Dermis blood vessel endothelial cell (primary cell): Measurements from ENCODE around the gene NPPC. TPM values are rescaled to one million over a fixed set of nuclear protein-coding genes. Genes with fewer than 3 reads are reported as not detected.
"Not testable (repeated sequence)": the region's sequence is repeated elsewhere in the genome, so short reads cannot be mapped to it uniquely, and the experiment has no call there.

Experiments used
- DNase-seq: peaks from one replicate; pipeline ENCODE4 v3.0.0; 2010
- total RNA-seq: library from RNA; depleted of rRNA; stranded (reverse); fragments of >200 nt; gene quantifications from 2 replicates; pipeline ENCODE4 v1.2.3, GENCODE V29; 2014

The NPPC gene
- total RNA-seq, 1 donor from 2014 or later, result 0.17 TPM

DNA sequence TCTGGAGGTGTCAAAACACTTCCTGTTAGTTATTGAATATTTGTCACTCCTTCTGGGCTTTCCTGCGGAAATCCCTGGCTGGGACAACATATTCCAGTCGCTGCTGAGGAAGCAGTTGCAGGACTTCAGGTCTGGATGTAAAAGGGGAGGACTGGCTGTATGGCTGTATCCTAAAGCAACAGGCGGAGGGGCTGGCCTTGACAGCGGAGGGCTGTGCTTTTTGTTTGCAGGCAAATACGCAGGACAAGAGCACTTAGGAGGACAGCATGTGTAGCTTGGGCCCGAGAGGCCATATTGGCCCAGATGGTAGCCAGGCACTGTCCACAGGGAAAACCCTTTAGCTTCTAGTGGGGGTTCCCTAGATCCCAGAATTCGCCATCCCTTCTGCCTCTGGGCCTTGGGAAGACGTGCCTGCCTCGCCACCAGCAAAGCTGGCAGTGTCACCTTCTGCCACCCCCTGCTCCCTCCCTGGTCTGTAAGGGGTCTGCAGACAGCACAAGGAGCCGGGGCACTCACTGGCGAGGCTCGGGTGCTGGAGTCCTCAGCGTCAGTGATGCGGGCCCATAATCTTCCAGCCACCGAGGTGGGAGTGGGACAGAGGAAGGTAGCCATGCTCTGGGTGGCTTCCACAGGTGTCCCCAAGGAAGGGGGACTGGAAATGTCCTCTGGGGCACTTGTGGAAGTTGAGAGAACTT is 6.7 kb downstream of the NPPC start:
- no peak for DNase-seq

DNA sequence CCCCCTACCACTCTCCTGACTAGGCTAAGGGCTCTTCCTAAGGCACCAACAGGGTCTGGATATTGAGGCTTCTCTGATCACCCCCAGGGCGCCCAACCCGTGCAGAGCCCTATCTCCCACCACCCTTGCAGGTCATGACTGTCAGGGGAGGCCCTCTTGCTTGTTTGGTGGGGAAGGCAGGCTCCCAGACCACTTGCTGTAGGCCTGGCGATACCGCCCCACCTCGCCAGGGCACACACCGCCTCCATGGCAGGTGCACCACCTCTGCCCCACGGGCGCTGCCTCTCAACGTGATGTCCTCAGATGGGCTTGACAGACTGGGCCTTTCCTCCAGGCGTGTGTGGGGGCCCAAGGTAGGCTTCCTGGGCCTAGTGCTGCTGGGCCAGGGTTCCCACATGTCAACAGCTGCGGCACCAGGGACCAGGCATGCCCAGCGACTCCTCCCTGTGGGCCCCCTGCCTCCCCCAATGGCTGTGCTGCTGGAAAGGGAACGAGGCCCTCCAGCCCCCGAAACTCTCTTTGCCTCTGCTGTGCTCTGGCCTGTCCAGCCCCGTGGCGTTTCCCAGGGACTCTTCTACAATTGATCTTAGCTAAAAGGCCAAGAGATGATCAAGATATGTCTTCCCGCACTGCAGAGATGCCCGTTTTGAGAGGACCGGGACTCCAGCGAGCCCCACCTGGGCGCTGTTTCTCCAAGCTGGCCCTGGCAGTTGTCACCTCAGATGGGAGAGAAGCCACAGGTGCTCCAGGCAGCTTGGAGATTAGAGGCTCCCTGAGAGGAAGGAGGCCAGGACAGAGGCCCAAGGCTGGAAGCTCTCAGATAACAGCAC is 7.5 kb downstream of the NPPC start:
- DNase-seq, result no peak

DNA sequence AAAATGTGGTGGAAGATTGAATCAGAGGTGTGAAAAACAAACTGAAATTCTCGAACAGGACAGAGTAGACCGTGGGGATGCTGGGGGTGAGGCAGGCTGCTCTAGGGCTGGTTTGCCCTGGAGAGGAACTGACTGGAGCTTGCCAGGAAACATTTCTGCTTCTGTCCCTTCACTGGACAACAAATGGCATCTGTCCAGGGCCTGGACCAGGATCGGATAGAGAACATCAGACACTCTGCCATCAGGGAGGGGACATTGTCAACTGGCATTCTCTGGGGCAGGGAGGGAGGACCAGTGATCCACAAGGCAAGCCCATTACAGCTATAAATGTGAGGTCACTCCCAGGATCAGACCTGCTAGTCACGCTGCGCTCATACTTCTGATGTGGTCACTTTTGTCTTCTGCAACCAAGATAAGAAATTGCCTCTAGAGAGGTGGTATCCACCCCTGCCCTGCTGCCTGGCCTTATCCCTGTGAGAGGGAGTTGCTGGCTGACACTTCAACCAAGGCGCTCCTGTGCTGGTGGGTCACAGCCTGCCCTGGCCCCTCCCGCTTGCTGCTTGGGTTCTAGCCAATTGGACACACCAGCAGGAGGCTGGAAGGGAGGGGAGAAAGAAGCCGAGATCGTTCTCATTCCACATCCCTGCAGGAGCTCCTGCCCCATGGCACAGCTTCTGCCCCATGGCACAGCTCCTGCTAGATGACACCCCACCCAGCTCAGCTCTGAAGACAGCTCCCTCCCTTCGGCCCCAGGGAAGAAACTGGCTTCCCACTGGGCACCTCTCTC is 8.7 kb downstream of the NPPC start:
- DNase-seq, result no peak

DNA sequence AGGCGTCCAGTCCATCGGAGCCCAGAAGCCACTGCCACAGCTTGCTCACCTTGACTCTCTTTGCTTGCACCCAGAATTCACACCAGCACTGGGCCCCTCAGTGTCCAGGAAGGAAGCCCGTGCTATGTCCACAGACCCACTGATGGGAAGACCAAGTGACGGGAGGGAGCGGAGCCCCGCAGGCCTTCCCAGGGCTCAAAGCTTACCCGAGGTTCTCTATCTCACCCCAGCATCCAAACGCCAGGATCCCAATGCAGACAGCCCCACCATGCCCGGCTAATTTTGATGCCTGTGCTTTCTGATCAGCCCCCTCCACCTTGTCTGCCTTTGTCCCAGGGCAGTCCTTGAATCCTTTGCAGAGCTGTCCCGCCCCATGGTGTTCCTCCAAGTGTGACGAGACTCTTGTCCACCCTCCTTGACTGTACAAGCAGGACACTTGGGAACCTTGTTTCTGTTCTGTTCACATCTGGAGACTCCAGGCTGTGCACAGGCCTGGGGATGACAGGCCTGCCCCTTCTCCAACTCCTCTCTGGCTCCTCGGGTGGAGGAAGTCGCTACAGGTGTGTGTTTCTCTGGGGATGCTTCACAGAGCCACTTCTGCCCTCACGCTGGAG is 12.0 kb downstream of the NPPC start:
- no peak for DNase-seq

DNA sequence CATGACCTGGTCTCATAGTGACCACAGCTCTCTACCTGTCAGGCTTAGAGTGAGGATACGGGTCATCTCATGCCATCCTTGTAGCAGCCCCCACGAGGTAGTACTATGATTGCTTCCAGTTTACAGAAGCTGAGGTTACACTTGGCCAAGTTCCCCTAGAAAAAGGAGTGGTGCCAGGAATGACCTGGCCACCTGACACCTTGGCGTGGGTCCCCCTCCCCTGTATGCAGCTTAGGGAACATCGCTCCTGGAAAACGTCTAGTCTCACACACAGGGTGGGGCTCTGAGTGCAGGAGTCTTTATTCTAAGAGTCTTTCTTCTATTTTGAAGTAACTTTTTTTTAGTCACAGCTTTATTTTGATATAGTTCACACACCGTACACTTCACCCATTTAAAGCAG is 14.8 kb downstream of the NPPC start:
- DNase-seq, result no peak

DNA sequence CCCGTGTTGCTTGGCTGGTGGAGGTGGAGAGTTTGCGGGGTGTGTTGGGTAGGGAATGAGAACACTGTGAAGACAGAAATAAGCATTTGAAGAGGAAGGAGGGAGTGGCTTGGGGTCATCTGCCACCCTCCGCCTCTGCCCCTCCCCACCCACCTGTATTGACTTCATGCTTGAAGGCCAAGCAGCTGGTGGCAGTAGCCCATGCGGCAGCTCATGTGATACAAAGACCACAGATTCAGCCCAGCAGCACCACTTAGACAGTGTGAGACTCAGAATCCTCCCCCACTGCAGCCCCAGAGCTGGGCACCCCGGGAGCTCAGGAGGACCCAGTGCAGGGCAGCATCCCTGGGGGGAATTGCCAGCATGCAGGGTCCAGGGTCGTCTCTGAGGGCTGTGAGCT is 15.4 kb downstream of the NPPC start:
- no peak for DNase-seq

DNA sequence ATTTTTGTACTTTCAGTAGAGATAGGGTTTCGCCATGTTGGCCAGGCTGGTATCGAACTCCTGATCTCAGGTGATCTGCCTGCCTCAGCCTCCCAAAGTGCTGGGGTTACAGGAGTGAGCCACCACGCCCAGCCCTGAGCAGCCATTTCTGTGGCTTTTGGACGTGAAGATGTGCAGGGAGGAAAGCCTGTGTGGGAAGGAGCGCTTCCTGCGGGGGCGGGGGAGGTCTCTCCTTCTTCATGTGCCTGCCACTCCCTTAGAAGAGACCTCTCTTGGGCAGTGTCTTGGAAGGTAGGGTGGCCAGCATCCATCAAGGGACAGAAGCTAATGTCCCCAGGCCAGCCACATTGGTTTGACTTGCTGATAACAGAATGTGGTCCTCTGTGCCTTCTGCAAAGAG is 16.0 kb downstream of the NPPC start:
- not testable (repeated sequence) for DNase-seq

DNA sequence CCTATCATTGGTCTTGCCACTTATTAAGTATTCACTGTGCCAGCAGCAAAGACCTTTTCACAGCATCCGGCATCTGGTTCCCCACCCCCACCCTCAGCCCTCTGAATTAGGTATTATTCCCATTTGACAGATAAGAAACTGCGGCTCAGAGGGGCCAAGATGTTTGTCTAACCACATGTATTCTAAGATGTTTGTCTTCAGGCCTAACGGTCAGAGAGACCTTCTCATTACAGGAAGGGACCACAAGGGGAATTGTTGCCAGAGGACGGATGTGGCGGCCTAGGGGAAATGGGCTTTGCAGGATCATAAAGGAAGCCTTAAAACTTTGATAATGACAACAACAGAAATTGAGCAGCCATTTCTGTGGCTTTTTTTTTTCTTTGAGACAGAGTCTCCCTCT is 16.6 kb downstream of the NPPC start:
- no peak for DNase-seq

DNA sequence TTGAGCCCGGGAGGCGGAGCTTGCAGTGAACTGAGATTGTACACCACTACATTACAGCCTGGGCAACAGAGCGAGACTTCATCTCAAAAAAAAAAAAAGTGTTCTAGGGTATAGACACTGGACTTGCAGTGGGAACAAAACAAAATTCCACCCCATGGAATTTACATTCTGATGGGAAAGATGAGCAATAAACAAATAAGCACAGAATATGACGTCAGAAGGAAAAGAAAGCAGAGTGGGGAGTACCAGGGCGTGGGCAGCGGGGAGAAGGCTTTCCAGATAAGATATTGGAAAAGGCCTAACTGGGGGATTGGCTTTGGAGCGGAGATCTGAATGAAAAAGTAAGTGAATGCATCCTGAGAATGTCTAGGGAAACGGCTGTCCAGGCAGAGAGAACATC is 17.6 kb downstream of the NPPC start:
- no peak for DNase-seq

DNA sequence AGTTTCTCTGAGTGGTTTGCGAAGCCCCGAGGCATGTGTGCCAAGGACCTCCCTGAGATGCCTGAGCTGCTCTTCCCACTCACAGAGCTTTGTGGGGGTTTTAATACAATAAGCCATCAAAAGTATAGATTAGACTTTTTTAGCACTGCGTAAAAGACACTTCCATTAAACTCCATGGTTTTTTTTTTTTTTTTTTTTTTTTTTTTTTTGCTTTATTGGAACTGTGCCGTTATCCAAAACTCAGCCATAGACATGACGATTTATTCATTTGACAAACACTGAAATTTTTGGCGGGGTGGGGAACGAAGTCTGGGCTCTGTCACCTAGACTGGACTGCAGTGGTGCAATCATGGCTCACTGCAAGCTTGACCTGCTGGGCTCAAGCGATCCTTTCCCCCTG is 18.4 kb downstream of the NPPC start:
- DNase-seq, result no peak

DNA sequence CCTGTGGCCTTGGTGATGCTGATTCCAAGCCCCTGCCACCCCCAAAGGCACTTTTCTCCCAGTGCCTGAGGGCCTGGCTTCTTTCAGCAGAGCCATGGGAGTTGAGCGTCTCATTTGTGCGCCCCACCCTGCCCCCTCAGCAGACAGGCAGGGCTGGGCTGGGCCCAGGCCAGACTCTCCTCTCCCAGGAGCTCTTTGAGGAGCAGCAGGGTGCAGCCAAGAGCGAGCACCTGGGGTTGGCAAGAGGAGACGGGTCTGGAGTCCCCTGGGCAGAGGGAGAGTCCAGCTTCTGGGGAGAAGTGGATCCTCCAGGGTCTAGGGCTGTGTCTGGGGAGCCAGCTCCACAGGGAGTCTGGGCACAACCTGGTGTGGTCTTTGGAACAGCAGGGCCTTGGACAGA is 21.2 kb downstream of the NPPC start:
- DNase-seq, result no peak

DNA sequence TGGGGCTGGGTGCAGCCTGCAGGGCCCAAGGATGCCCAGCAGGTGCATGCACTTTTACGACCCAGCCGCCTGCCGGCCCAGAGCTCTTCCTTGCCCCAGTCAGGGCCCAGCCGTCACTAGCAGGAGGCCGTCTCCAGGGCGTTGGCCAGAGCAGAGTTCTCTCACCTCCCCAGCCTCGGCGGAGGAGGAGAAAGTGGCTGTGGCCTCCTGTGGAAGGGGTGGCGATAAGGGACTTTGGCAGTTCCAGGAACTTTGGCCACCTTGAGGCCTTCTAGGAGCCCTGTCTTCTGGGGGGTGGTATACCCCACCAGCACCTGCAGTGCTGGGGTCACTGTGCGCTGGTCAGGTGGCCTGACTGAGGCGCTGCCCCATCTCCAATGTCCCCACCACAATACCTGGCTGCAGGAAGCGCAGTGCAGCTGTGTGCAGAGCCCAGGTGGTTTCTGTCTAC is 22.0 kb downstream of the NPPC start:
- DNase-seq, result no peak

DNA sequence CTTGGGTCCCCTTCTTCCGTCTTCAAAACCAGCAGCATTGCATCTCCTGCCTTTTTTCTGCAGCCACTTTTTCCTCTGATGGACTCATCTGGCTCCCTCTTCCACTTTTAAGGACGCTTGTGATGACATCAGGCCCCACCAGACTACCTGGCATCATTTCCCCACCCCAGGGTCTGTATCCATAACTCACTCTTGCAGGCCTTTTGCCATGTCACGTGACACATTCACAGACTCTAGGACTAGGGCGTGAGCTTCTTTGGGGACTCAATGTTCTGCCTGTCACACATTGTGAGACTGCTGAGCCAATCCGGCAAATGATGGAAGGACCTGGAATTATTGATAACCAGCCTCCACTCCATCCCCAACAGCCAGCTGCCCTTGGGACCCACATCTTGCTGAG is 23.6 kb downstream of the NPPC start:
- DNase-seq, result no peak

DNA sequence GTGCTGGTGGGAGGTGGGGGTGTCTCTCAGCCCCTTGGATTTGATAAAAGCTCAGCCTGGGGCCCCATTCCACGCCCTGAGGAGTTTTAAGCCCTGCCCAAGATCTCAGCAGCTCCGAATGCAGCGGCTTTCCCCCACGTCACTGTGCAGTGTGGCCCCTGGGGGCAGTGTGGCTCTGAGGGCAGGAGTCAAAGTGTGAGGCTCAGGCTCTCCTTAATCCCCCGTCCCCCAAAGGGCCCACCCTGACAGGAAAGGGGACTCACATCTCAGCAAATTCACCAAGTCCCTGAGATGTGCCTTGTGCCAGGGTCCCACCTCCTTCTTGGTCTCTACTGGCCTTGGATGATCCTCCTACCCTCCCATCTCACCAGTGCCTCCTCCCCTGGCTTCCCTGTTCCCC is 25.2 kb downstream of the NPPC start:
- no peak for DNase-seq

DNA sequence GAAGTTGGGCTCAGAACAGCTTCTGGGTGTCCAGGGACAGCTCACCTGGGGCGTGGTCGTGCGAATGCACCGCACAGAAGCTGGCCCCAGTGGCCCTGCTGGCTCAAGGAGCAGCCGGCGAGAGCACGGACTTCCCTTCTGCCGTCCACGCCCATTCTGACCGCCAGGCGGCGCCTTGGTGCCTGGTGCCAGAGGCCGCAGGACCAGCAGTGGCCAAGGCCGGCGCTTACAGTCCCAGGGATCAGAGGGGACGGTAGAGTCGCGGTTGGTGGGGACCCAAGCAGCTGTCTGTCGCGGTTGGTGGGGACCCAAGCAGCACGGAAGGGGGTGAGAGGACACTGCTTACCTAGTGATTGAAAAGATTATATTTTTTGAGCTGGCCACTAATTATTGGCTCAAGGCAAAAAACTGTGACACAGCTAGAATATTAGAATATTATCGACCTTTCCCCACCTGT is 25.7 kb downstream of the NPPC start:
- DNase-seq, result peak; percentile 89

DNA sequence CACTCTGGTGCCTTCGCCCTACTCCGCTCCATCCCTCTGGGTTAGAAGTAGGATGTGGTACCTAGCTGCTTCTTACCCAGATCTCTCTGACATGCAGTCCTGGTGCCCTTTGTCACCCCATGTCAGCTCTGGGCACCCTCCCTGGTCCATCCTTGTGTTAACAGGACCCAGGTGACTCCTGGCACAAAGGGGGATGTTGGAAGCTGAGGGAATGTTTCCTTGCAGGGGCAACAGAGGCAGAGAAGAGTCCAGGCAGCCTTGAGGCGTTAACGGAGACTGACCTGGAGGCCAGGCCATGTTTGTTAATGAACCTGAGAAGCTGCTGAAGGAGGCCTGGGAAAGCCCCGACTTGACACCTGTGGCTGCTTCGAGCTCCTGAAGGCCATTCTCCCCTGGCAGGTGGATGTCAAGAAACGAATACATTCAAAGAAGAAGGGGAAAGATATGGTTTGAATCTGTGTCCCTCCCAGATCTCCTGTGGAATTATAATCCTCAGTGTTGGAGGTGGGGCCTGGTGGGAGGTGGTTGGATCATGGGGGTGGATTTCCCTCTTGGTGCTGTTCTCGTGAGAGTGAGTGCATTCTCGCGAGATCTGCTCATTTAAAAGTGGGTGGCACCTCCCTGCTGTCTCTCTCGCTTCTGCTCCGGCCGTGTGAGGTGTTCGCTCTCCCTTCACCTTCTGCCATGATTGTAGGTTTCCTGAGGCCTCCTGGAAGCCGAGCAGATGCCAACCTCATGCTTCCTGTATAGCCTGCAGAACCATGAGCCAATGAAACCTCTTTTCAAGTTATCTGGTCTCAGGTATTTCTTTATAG is 31.4 kb downstream of the NPPC start:
- DNase-seq, result no peak

DNA sequence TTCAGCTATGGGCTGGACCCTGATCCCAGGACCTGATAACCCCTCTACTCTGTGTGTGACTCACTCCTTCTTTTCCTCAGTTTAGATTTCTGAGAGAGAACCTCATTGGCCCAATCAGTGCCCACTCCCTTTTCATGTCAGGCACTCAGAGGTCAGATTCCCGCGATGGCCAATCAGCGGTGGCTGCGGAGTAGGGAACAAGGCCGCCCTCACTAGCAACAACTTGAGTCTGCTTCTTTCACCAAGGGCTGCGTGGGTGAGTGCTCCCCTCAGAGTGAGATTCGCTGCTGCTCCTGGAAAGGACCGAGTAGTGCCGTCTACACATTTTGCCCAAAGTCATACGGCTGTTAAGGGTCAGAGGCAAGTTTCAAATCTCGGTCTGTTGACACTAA is 34.7 kb downstream of the NPPC start:
- DNase-seq, result no peak

DNA sequence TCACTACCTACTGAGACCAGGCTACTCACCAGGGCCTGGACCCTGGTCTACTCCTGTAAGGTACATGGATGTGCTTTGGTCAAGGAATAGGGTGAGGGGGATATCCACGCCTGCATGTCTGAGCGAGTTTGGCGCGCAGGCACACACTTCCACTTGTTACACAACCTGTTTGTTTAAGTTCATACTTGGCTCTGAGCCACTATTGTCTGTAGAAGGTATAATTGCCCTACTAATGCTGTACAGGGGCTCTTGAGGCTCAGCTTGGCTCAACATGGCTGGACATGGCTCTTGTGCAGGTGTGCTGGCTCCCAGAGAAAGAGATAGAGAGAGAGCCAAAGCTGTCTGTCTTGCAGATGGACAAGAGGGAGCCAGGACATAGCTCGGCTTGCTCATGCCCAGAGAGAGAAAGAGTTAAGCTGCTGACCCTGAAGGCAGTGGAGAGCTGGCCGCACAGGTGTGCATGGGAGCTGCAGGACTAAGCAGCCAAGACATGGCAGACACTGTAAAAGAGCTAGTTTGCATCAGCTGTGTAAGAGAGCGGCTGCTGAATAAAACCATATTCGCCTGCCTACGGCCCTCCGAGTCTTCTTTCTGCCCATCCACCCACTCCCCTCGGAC is 35.2 kb downstream of the NPPC start:
- peak; percentile 41 for DNase-seq

DNA sequence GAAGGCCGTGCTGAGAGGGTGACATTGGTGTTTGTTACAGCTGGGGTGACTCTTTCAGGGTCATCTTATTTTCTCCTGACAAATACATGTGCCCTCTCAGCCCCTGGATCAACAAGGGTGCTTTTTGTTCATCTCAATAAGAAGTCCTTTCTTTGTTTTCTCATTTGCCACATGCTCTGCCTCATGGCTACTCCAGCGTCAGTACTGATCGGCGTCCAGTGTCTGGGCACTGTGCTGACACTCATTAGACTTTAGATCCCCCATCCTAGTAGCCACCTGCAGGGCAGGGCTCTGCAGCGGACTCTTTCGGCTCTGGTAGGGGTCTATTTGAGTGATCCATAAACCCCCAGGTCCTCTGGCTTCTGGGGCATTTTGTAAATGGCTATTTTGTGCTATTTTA is 38.4 kb downstream of the NPPC start:
- no peak for DNase-seq

DNA sequence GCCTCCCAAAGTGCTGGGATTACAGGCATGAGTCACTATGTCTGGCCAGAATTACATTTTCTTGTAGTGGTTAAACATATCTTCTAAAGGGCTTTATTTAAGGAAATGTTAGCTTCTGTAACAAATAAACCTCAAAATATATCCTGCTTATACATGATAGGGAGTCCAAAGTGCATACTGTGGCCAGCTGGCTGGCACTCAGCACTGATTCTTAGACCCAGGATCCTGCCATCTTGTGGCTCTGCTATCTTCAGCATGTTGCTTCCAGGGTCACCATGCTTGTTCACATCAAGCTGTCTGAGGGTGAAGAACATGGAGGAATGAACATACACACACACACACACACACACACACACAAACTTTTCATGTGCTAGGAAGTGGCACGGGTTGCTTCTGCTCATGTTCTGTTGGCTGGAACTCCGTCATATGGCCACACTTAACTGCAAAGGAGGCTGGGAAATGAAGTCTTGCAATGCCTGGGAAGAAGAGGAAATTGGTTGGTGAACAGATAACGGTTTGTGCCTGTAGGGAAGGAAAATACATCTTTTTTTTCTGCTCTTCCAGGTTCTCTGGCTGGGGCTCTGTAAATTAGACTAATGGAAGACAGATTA is 40.0 kb downstream of the NPPC start:
- no peak for DNase-seq
